Sigmoid colon (tissue), 7 donors: ENCODE data around the gene VGLL4. TPM values are rescaled to one million over a fixed set of nuclear protein-coding genes. Genes with fewer than 3 reads are reported as not detected.

Experiments
- DNase-seq: peaks from one replicate; pipeline ENCODE4 v3.0.0-alpha.2; 2019
- H3K27ac ChIP-seq, 4 donors: fragments of 200-600 bp; sonication (generic); one replicate each; pipeline ENCODE4 v1.5.1; 2016 to 2019; ENCODE audit warnings: mild to moderate bottlenecking in 1 of 4
- H3K27me3 ChIP-seq, 3 donors: fragments of 200-600 bp; sonication (generic); one replicate each; pipeline ENCODE4 v1.5.1; 2019; ENCODE audit warnings: mild to moderate bottlenecking in 1 of 3
- H3K36me3 ChIP-seq, 4 donors: fragments of 200-600 bp; sonication (generic); one replicate each; pipeline ENCODE4 v1.5.1; 2016 to 2019
- H3K4me1 ChIP-seq, 4 donors: fragments of 200-600 bp; sonication (generic); one replicate each; pipeline ENCODE4 v1.5.1; 2017 to 2019
- H3K4me3 ChIP-seq, 4 donors: fragments of 200-600 bp; sonication (generic); one replicate each; pipeline ENCODE4 v1.5.1; 2017 to 2019; ENCODE audit warnings: mild to moderate bottlenecking in 2 of 4, moderate library complexity in 1 of 4
- H3K9me3 ChIP-seq, 4 donors: fragments of 200-600 bp in 3 of 4; sonication (generic) in 3 of 4; one replicate each; pipeline versions ENCODE4 v1.5.1 to v1.6.1; 2013 to 2019
- CTCF ChIP-seq, 4 experiments: fragments of 450-650 bp in 3 of 4; fragments of 200-600 bp in 1 of 4; IDR thresholded peaks; one replicate each; pipeline ENCODE4 v1.5.1; 2016 to 2019; ENCODE audit warnings: antibody characterized with exemption in 4 of 4, mild to moderate bottlenecking in 3 of 4, moderate library complexity in 2 of 4
- EP300 ChIP-seq, 4 donors: sonication (generic); formaldehyde crosslinking; IDR thresholded peaks; one replicate each; pipeline ENCODE4 v1.6.1; 2017; ENCODE audit warnings: antibody characterized with exemption in 4 of 4
- POLR2A ChIP-seq, 2 donors: fragments of 450-650 bp; IDR thresholded peaks; one replicate each; pipeline ENCODE4 v1.6.1; 2016; ENCODE audit warnings: antibody characterized with exemption in 2 of 2, mild to moderate bottlenecking in 2 of 2, moderate library complexity in 2 of 2
- POLR2AphosphoS5 ChIP-seq, 4 donors: sonication (generic); formaldehyde crosslinking; IDR thresholded peaks; one replicate each; pipeline ENCODE4 v1.6.1; 2017; ENCODE audit warnings: antibody characterized with exemption in 4 of 4
- WGBS, 2 donors: extraction: QIAGEN DNeasy Blood & Tissue Kit; methylation state at CpG; one replicate each; pipeline ENCODE4 v1.1.7; 2013; 5-methylcytosine and 5-hydroxymethylcytosine counted together
- intact Hi-C: fragments of 100-400 bp; cut with DNase I; formaldehyde crosslinking; loops from one replicate; pipeline ENCODE4 v1.15.1; 2023
- polyA plus RNA-seq, 3 donors: library from polyadenylated mRNA; stranded (reverse); fragments of 200-250 nt; gene quantifications; one replicate each; pipeline ENCODE4 v1.2.3, GENCODE V29; 2013
- total RNA-seq, 4 donors: library from RNA; depleted of rRNA; stranded (reverse); fragments of >200 nt; gene quantifications; one replicate each; pipeline ENCODE4 v1.1.0, GENCODE V29; 2016
- donor health status: healthy with polysubstance abuse.
- donor health status: Bipolar disorder and iron deficiency.
- donor health status: healthy.

Gene VGLL4
- total and polyA plus RNA-seq, 7 donors, result 26.4 to 56.5 (median 41.5) TPM

GRCh38 chr3:11567516-11568467 is 75.9 kb downstream of the VGLL4 start:
- intact Hi-C loops, result no loop called here
- TF ChIP-seq POLR2AphosphoS5 (IDR thresholded peaks at IDR 0.05), result peak in 3 of 4 donors; percentile 11 to 48 (median 26)
- TF ChIP-seq EP300 (IDR thresholded peaks at IDR 0.05), result peak in 1 of 4 donors; percentile 9
- TF ChIP-seq POLR2A (IDR thresholded peaks at IDR 0.05), result no peak
- DNase-seq, result no peak
- H3K36me3 ChIP-seq, result peaks cover 0 to 32% (median 15%) of the 10 kb centered on the region in 4 donors
- peak overlapping the region in 3 of 4 donors; percentile 20 to 35 (median 24) for H3K4me3 ChIP-seq
- H3K4me1 ChIP-seq, result peaks cover 0 to 58% (median 39%) of the 10 kb centered on the region in 4 donors
- H3K27me3 ChIP-seq, result no peaks in the 10 kb centered on the region
- 90% methylated on average over 27 of the region's 27 CpGs for WGBS, 2 donors
- H3K9me3 ChIP-seq, result no peaks in the 10 kb centered on the region
- H3K27ac ChIP-seq, result peak overlapping the region; percentile 73 to 91 (median 86)

GRCh38 chr3:11566916-11567315 is 76.8 kb downstream of the VGLL4 start:
- WGBS, 2 donors, result 94% methylated on average over 17 of the region's 17 CpGs
- DNase-seq, result no peak
- Histone ChIP-seq H3K36me3 (peaks cover 0 to 38% (median 22%) of the 10 kb centered on the region in 4 donors), H3K4me1 (peaks cover 0 to 62% (median 47%) of the 10 kb centered on the region in 4 donors), H3K4me3 (no peak overlapping the region), H3K27me3 (no peaks in the 10 kb centered on the region), H3K27ac (peak overlapping the region in 2 of 4 donors; percentile 86 to 91), H3K9me3 (no peaks in the 10 kb centered on the region)
- intact Hi-C loops, result no loop called here
- TF ChIP-seq EP300 (IDR thresholded peaks at IDR 0.05) (no peak), CTCF (IDR thresholded peaks at IDR 0.05) (no peak), POLR2A (IDR thresholded peaks at IDR 0.05) (no peak), POLR2AphosphoS5 (IDR thresholded peaks at IDR 0.05) (no peak)

- Histone ChIP-seq H3K27ac (peak overlapping the region in 1 of 4 donors; percentile 91), H3K36me3 (peaks cover 0 to 38% (median 22%) of the 10 kb centered on the region in 4 donors), H3K4me1 (peaks cover 0 to 67% (median 52%) of the 10 kb centered on the region in 4 donors), H3K27me3 (no peaks in the 10 kb centered on the region), H3K4me3 (no peak overlapping the region), H3K9me3 (no peaks in the 10 kb centered on the region)
- no peak for DNase-seq
- intact Hi-C loops, result no loop called here
- TF ChIP-seq CTCF (IDR thresholded peaks at IDR 0.05) (no peak), EP300 (IDR thresholded peaks at IDR 0.05) (no peak), POLR2AphosphoS5 (IDR thresholded peaks at IDR 0.05) (no peak), POLR2A (IDR thresholded peaks at IDR 0.05) (no peak)
- WGBS, 2 donors, result 97 to 98% methylated on average over 20 of the region's 20 CpGs
Measured at GRCh38 chr3:11566478-11566877, 77.2 kb downstream of the VGLL4 start.

GRCh38 chr3:11565932-11566331 is 77.8 kb downstream of the VGLL4 start:
- Histone ChIP-seq H3K4me3 (no peak overlapping the region), H3K27ac (no peak overlapping the region), H3K9me3 (no peaks in the 10 kb centered on the region), H3K27me3 (no peaks in the 10 kb centered on the region), H3K36me3 (peaks cover 0 to 38% (median 22%) of the 10 kb centered on the region in 4 donors), H3K4me1 (peaks cover 2 to 68% (median 56%) of the 10 kb centered on the region in 4 donors)
- WGBS, 2 donors, result 96 to 97% methylated on average over 9 of the region's 9 CpGs
- DNase-seq, result no peak
- intact Hi-C loops, result no loop called here
- TF ChIP-seq CTCF (IDR thresholded peaks at IDR 0.05), result no peak
- no peak for TF ChIP-seq EP300 (IDR thresholded peaks at IDR 0.05)
- TF ChIP-seq POLR2AphosphoS5 (IDR thresholded peaks at IDR 0.05), result no peak
- TF ChIP-seq POLR2A (IDR thresholded peaks at IDR 0.05), result no peak

DNA sequence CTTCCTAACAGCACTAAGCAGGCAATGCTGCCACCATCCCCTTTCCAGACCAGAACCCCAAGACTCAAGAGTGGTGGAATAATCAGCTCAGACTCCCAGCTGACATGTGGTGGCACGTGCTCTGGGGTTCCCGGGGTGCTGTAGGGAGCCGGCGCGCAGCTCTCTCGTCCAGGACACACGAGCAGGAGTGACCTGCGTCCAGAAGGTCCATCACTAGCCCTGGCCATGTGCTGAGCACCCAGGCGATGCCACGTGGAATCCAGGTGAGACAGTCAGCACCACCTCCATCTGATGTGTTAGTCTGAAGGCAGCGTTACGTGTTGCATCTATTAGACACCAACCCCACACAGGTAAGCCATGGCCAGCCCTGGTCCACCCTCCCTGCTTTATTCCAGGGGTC is 78.2 kb downstream of the VGLL4 start:
- no peak for TF ChIP-seq CTCF (IDR thresholded peaks at IDR 0.05)
- no peak for TF ChIP-seq POLR2AphosphoS5 (IDR thresholded peaks at IDR 0.05)
- no peak for TF ChIP-seq POLR2A (IDR thresholded peaks at IDR 0.05)
- TF ChIP-seq EP300 (IDR thresholded peaks at IDR 0.05), result no peak
- intact Hi-C loops, result no loop called here
- no peak overlapping the region for H3K4me3 ChIP-seq
- no peak overlapping the region for H3K27ac ChIP-seq
- H3K4me1 ChIP-seq, result peaks cover 2 to 69% (median 59%) of the 10 kb centered on the region in 4 donors
- H3K36me3 ChIP-seq, result peaks cover 0 to 38% (median 22%) of the 10 kb centered on the region in 4 donors
- 96 to 97% methylated on average over 12 of the region's 12 CpGs for WGBS, 2 donors
- H3K9me3 ChIP-seq, result no peaks in the 10 kb centered on the region
- H3K27me3 ChIP-seq, result no peaks in the 10 kb centered on the region
- no peak for DNase-seq
